HPDE6-E6E7 (cell line): ENCODE measurements around the gene PADI1.

Experiments
- DNase-seq: peaks from one replicate; pipeline ENCODE4 v3.0.0; 2011; ENCODE audit warnings: missing footprints; ENCODE audit errors: extremely low spot score

The PADI1 gene

DNA sequence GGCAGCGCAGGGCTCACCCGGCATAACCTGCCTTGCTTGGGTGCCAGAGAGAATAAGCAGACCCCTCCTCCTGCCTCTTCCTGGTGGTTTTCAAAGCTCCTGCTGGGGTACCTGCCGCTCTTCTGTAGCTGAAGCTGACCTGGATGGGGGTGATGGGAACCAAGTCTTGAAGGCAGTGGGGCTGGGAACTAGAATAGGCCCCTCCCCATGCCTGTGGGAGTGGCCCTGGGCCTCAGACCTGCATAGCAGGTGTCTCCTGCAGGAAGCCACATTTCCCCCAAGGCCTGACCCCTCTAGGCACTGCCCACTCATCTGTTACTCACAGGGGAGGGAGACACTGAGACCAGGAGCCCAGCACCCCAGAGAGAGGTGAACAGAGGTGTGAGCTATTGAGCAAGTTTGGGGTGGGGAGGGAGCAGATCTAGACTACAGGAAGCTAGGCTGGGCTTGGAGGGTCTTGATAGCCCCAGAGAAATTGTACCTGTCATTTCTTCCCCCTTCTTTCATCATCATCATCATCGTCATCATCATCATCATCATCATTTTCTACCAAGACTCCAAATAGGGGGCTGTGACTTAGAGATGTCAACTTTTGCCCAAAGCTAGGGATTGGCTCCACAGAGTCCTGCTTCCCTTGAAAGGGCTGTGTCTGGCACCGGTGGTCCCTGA is 10.1 kb downstream of the PADI1 start:
- peak; percentile 90 for DNase-seq

DNA sequence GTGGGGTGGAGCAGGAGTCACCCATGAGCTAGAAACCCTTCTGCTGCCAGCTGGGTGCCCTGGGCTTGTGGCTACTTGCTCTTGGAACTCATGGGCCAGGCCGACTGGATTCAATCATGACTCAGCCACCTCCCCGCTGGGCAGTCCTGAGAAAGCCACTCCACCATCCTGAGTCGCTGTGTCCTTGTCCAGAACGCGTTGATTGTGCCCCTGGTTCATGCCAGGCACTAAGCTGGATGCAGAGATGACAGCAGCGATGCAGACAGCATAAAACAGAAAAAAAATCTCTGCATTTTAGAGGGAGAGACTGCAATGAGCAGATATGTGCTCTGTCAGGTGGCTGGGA is 10.6 kb downstream of the PADI1 start:
- peak; percentile 92 for DNase-seq

DNA sequence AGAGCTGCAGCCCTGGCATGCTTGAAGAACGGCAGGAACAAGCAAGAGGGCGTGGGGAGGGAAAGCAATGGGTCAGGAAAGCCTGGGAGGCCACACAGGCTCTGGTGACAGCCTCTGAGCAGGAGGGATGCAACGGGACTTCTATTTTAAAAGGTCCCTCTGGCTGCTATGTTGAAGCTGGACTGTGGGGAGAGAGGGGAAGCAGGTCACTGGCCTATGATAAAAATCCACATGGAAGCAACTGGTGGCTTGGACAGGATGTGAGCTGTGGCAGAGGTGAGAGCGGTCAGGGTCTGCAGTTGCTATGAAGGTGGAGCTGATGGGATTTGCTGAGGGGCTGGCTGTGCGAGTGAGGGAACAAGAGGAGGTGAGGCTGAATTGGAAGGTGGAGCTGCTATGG is 11.2 kb downstream of the PADI1 start:
- no peak for DNase-seq

DNA sequence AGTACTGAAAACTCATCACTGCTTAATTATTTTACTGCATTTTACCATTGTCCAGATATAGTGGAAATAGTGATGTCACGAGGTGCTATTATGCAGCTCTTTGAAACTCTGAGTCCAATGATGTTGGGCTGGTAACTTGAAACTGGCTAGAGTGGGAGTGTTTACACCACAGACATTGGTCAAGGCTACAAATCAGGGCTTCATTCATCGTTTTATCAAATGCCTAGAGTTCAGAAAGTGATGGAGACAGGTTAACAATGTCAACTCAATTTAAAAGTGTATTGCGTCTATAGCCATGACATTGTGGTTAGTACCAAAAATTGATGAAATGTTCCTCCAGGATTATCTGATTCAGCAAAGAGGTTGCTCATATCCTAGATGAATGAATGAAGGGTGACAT is 12.7 kb downstream of the PADI1 start:
- DNase-seq = no peak

DNA sequence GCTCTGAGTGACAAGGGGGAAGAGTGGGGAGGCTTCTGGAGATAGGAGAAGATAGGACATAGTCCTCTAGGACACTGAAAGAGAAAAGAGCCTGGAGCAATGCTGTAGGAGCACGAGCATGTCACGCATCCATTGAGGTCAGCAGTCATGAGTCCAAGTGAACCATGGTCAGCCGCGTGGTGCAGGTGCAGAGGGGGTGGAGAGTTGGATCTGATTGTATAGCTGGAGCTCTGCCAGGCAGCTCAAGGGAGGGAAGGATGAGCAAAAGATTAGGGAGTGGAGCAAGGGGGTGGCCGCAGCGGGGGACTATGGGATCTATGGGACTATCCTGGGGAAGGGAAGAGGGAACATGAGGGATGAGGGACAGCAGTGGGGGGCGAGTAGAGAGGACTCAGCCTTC is 14.0 kb downstream of the PADI1 start:
- no peak for DNase-seq

DNA sequence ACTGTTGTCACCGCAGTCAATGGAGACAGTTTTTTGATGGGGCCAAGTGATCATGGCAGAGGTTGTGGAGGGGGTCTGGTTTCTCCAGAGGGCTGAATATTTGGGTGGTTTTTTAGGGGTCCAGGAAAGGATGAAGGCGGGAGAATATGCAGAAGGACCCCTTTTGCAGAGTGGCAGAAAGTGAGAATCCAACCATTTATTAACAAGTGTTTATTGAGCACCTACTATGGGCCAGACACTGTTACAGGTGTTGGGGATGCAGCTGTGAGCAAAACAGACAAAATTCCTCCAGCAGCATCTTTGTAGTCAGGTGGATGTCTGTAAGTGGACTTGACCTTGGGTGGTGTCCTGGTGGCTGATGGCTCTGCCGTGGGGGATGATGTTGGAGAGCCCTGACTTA is 15.4 kb downstream of the PADI1 start:
- no peak for DNase-seq

DNA sequence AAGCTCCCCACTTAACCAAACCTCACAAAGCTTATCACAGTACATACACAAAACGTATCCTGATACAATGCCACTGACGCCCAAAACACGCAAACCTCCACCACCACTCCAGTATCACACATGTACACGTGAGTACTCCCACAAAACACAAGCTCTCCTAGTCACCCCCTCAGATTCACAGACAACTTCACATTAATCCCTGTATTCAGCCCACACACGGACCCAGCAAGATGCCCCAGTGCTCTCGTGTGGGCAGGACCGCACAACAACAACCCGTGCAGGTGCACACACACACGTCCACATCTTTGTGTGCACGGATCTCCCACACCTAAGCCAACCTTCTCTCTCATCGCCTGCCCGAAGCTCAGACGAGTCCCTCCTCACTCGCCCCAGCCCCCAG is 17.6 kb downstream of the PADI1 start:
- no peak for DNase-seq

DNA sequence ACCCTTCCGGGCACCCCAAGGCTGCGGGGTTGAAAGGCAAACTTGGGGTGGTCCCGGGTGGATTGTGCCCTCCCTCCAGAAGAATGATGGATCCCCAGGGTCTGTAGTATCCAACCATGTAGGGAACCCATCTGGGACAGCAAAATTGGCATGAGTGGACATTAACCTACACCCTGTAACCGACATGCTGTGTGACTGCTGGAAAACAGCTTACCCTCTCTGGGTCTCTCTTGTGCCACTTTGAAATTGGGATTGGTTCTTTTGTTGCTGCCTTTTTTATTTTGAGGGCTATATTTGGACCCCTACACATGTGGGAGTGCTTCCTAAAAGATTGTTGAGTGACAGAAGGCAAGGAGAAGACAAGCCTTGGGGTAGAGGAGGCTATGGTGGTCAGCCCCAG is 19.5 kb downstream of the PADI1 start:
- DNase-seq = no peak

DNA sequence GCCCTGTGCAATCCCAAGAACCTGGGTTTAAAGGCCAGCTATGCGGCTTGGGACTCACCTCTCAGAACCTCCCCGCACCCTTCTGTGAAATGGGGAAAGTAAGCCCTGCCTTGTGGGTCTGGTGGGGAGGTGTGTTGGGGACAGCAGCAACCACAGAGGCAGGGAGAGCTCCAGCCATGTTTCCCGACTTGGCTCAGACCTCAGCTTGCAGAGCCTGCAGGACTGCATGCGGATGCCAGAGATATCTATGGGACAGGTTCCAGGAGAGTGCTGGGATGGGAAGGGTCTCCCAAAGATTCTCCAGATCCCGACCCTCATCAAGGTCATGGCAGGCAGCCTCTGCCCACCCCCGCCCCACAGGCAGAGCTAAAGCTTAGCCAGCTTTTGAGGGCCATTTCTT is 20.2 kb downstream of the PADI1 start:
- no peak for DNase-seq

DNA sequence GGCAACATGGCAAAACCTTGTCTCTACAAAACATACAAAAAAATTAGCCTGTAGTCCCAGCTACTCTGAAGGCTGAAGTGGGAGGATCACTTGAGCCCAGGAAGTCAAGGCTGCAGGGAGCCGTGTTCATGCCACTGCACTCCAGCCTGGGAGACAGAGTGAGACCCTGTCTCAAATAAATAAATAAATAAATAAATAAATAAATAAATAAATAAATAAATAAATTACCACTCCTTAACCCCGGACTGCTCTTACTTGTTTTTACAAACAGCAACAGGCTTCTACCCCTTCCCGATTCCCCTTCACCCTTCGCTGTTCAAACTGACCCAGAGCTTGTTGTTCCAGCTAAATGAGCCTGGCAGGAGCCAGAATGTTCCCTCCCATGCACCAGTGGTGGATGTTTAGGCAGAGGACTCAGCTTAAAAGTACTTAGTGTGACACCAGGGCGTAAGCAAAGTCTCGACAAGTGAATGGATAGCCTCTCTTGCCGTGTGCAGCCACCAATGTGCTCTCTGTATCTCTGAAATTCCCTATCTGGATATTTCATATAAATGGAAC is 22.5 kb downstream of the PADI1 start:
- DNase-seq = no peak

DNA sequence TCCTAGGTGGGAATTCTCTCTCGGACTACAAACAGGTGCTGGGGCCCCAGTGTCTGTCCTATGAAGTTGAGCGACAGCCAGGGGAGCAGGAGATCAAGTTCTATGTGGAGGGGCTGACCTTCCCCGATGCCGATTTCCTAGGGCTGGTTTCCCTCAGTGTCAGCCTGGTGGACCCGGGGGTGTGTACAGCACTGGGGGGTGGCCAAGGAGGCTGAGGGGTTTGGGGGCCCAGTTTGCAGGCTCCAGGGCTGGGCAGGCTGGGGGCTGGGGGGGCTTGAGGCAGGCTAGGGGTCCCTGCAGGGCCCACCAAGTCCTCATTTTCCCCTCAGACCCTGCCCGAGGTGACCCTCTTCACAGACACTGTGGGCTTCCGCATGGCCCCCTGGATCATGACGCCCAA is 23.7 kb downstream of the PADI1 start:
- DNase-seq = no peak

DNA sequence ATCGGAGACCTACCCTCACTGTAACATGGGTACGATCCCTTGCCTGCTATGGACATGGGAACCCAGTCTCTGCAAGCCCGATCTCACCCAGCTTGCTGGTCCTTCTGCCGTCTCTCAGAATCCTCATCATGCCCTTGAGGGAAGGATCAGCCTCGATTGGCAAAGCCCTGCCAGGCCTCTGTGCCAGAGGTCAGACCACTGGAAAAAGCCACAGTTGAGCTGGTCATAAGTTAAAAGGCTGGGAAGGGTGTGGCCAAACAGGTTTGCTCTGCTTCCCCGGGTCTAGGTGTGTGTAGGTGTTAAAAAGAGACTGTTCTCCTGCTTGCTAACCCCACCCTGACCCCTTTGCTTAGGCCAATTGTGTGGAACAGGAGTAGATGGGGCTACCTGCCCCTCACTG is 24.5 kb downstream of the PADI1 start:
- no peak for DNase-seq

DNA sequence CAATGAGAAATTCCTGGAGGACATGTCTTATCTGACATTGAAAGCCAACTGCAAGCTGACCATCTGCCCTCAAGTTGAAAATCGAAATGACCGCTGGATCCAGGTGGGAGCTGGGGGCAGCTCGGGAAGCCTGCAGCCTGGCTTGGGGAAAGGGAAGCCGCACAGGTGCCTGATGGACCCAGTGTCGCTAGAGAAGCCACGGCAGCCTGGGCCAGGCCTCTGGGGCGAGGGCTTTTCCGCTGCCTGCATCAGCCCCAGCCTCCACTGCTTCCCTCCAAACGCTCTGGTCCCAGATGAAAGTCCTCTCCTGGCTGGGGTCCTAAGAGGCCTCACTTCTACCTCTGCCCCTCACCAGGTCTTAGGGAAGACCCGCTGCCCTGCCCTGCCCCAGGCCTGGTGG is 25.2 kb downstream of the PADI1 start:
- DNase-seq = no peak

DNA sequence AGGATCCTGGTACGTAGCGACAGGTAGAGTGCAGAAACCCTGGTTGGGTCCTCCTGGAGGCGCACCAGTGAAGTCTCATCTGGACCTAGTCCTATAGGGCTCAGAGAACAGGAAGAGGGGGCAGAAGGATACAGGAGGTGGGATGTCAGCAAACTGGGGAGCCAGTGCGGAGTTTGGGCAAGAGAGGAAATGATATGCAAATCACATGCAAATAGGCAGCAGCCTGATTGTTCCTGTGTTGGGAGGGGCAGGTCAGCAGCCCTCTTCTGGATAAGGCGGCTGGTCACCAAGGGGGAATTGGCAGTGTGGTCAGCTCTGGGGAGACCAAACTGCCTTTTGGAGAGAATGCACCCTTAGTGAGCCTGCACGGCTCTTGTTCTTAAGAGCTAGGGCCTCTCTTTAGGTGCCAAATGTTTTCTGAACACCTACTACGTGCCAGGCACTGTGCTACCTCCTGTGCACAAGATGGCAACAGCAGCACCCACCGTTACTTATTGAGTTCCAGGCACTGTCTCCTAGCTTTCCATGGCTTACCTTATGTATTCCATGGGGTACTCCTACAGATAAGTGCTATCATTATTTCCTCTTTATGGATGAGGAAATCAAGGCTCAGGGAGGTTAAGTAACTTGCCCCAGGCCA is 25.9 kb downstream of the PADI1 start:
- DNase-seq = no peak

DNA sequence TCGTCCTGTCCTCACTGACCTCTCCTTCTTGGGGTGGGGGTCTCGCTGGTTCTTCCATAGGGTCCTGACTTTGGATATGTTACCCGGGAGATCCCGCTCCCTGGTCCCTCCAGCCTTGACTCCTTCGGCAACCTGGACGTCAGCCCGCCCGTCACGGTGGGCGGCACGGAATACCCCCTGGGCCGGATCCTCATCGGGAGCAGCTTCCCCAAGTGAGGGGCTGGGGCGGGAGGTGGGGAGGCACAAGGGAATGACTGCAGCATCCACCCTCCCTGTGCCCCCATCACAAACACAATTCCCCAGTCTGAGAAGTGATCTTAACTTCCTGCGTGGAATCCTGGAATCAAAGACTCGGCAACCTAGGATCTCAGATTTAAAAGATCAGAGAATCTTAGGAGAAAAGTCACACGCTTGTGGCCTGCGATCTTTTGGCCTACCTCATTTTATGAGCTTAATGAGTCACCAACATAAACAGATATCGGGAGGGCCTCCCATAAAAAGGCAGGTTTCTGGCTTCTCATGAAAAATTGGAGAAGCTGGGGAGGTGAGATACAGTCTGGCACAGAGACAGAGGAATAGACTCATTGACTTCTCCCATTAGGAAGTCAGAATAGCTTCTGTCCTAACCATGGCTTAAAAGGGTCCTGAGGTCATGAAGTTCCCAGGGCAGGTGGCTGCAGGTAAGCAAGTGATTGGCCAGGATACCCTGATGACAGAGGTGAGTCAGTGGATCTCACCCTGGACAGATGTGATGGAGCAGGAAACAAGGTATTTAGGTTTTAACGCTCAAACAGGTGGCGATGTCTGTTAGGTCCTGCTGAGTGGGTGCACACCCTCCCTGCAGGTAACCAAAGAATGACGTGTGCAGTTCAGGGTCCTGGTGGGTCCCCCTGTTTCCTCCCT is 28.1 kb downstream of the PADI1 start:
- DNase-seq = peak; percentile 86

DNA sequence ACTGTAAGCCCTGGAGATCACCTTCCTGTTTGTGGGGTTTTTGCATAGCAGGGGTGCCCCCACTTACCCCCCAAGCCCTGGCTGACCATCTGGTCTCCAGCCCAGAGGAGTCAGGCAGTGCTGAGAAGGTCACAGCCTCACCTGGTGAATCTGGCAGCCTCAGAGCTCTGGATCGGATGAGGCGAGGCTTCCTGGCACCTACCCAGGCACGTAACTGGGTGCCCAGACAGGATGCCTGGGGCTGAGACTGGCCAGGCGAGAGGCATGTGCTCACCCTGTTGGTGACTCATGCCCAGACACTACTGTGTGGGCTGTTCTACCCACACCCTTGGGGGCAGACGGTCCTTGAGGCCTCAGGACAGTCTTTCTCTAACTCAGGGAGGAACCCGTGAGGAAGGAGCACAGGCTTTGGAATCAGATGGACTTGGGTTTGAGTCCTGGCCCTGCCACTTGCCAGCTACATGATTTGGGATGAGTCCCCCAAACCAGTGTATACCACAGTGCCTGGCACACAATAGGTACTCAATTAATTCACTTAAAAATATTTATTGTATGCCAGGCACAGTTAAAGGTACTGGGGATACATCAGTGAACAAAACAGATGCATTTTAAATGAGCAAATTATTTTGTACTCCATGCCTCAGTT is 28.9 kb downstream of the PADI1 start:
- peak; percentile 93 for DNase-seq

DNA sequence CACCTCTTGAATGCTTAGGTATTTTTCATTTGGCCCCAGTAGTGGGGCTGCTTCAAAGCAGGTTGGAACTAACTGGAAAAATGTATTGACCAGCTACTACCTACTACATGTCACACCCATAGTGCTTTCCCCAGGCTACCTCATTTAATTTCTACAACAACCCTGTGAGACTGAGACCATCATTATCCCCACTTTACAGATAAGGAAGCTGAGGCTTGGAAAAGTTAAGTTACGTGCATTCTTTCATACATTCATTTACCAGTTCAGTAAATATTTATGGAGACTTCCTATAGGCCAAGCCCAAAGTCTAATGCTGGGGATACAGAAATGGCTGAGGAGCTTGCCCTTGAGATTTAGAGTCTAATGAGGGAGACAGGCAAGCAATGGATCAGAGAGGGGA is 29.5 kb downstream of the PADI1 start:
- no peak for DNase-seq

DNA sequence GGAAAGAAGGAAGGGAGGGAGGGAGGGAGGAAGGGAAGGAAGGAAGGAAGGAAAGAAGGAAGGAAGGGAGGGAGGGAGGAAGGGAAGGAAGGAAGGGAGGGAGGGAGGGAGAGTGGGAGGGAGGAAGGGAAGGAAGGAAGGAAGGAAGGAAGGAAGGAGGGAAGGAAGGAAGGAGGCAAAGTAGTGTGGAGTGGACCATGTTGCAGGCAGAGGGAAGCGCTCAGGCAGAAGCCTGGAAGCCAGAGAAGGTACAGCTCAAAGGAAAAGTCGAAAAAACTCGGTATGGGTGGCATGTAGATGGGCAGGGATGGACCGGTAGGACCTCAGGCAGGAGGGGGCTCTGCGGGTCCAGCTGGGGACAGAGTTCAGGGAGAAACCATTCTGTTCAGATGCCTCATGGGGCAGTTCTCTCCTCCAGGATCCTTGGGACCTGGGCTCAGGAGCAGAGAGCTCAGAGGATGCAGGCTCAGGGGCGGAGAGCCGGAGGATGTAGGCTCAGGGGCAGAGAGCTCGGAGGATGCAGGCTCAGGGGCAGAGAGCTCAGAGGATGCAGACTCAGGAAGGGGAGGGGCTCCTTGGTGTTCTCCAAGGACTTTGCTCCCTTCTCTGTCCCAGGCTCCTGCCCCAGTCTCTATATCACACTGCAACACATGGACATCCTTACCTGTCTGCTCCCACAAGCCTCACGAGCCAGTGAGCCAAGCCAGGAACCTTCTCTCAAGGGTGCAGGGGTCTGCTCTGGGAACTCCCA is 30.4 kb downstream of the PADI1 start:
- DNase-seq = no peak

DNA sequence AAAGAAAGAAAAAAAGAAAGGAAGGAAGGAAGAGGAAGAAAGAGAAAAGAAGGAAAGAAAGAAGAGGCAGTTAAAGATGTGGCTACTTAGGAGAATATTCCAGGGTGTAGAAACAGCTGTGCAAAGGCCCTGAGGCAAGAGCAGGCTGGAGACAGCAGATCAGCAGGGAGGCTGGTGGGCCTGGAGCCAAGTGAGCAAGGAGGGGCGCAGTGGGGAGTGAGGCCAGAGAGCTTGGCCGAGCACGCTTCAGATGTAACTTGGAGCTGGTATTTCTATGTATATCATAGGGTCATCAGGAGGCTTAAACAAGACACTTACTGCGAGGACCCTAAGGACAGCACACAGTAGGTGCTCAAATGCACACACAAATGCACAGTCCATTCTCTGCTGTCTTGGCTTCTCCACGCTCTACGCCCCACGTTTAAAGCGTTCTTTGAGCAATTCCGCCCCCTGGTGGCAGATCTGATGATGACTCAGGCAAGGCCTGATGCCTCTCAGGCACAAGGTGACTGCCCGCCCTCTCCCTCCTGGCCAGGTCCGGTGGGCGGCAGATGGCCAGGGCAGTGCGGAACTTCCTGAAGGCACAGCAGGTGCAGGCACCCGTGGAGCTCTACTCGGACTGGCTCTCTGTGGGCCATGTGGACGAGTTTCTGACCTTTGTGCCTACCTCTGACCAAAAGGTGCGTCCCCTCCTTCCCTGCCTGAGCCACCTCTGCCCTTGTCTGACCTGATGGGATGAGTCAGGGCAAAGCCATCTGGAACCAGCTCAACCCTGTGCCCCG is 32.0 kb downstream of the PADI1 start:
- DNase-seq = peak; percentile 80

DNA sequence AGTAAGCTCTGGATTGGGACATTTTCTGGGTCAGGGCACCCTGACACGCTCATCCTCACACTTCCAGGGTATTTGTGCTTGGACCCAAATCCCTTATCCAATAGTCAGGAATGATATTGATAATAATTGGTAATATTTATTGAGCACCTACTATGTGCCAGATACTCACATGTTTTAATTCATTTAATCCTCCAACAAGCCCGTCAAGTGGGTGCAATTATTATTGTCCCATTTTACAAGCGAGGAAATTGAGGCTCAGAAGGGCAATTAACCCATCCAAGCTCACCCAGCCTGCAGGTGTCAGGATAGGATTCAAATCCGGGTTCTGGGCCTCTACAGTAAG is 32.6 kb downstream of the PADI1 start:
- DNase-seq = no peak

DNA sequence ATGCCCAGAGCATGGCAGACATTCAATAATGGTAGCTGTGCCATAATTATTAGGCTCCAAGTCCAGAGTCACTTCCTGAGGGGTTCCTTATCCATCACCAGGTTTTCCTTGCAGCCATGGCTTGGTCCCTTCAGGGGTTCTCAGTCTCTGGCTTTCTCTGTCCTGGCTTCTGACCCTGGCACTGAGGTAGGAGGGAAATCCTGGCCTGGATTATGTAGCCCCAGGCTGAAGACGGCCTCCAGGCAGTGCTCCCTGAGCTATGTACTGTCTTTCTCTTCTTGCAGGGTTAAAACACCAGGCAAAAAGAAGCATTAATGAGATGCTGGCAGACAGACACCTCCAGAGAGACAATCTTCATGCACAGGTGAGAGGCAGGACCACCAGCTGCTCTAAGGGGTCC is 34.5 kb downstream of the PADI1 start:
- DNase-seq = peak; percentile 28
